ENCODE results near the gene MYO5B. TPM values are rescaled to one million over a fixed set of nuclear protein-coding genes. Genes with fewer than 3 reads are reported as not detected.

MYO5B gene
- total RNA-seq, 1 donor, result under 0.01 TPM

GRCh38 chr18:49933530-49934128 is 261.3 kb downstream of the MYO5B start:
- H3K4me3 ChIP-seq (ENCODE audit: low read depth, low read length), result no peak overlapping the region
- TF ChIP-seq CTCF (IDR thresholded peaks at IDR 0.05; ENCODE audit: insufficient read depth, low read depth, low read length), result no peak
- peak; percentile 7 for DNase-seq (ENCODE audit: low read depth)

- no peak overlapping the region for H3K4me3 ChIP-seq (ENCODE audit: low read depth, low read length)
- no peak for DNase-seq (ENCODE audit: low read depth)
- no peak for TF ChIP-seq CTCF (IDR thresholded peaks at IDR 0.05; ENCODE audit: insufficient read depth, low read depth, low read length)
Measured at GRCh38 chr18:49931760-49932159, 263.2 kb downstream of the MYO5B start.

GRCh38 chr18:49931179-49931578 is 263.8 kb downstream of the MYO5B start:
- DNase-seq (ENCODE audit: low read depth), result no peak
- no peak for TF ChIP-seq CTCF (IDR thresholded peaks at IDR 0.05; ENCODE audit: insufficient read depth, low read depth, low read length)
- H3K4me3 ChIP-seq (ENCODE audit: low read depth, low read length), result no peak overlapping the region

GRCh38 chr18:49926106-49926745 is 268.7 kb downstream of the MYO5B start:
- H3K4me3 ChIP-seq (ENCODE audit: low read depth, low read length), result no peak overlapping the region
- TF ChIP-seq CTCF (IDR thresholded peaks at IDR 0.05; ENCODE audit: insufficient read depth, low read depth, low read length), result no peak
- DNase-seq (ENCODE audit: low read depth), result peak; percentile 6

GRCh38 chr18:49924293-49924983 is 270.5 kb downstream of the MYO5B start:
- DNase-seq (ENCODE audit: low read depth), result no peak

GRCh38 chr18:49922228-49922627 is 272.7 kb downstream of the MYO5B start:
- no peak for TF ChIP-seq CTCF (IDR thresholded peaks at IDR 0.05; ENCODE audit: insufficient read depth, low read depth, low read length)
- H3K4me3 ChIP-seq (ENCODE audit: low read depth, low read length), result no peak overlapping the region
- DNase-seq (ENCODE audit: low read depth), result no peak

More at GRCh38 chr18:49924293-49924983, 270.5 kb downstream of the MYO5B start:
- no peak overlapping the region for H3K4me3 ChIP-seq (ENCODE audit: low read depth, low read length)
- no peak for TF ChIP-seq CTCF (IDR thresholded peaks at IDR 0.05; ENCODE audit: insufficient read depth, low read depth, low read length)
